ENCODE measurements around the gene PAFAH2.

GRCh38 chr1:26021647-26022403, 24.0 kb upstream of the PAFAH2 start, which contains the start of gene EXTL1:
- no peak for TF ChIP-seq CTCF (IDR thresholded peaks at IDR 0.05)
- peak in 1 of 2 donors; percentile 81 for TF ChIP-seq EP300 (IDR thresholded peaks at IDR 0.05)
